ENCODE measurements around the gene PLOD1.
"Not testable (repeated sequence)": the region's sequence is repeated elsewhere in the genome, so short reads cannot be mapped to it uniquely, and the experiment has no call there.

Gene PLOD1

GRCh38 chr1:11923069-11923826, 11.3 kb upstream of the PLOD1 start:
- Histone ChIP-seq H3K4me2 (ENCODE audit: low read depth, low read length, poor library complexity, severe bottlenecking) (peak overlapping the region; percentile 88), H3K9ac (ENCODE audit: low read length) (peak overlapping the region; percentile 64; the same call in 1 of the 2 replicates), H3K27ac (ENCODE audit: low read depth, low read length) (no peak overlapping the region), H3K27me3 (ENCODE audit: low read length) (no peaks in the 10 kb centered on the region), H3K9me3 (ENCODE audit: insufficient read depth, low read length) (no peaks in the 10 kb centered on the region), H3K9me2 (replicated peaks; ENCODE audit: insufficient read depth, low read length) (no peaks in the 10 kb centered on the region), H3K36me3 (ENCODE audit: low read length) (peaks cover 4% of the 10 kb centered on the region; the same call in 1 of the 2 replicates), H3F3A (ENCODE audit: insufficient read depth) (peaks cover 9% of the 10 kb centered on the region), H2AFZ (ENCODE audit: low read depth, low read length, severe bottlenecking) (no peak overlapping the region), H4K20me1 (ENCODE audit: low read depth, low read length) (peaks cover 16% of the 10 kb centered on the region), H3K79me2 (ENCODE audit: insufficient read depth, low read length) (peaks cover 48% of the 10 kb centered on the region), H3K4me3 (ENCODE audit: insufficient read depth, low read length, poor library complexity, severe bottlenecking) (peak overlapping the region; percentile 15)
- TF ChIP-seq EZH2phosphoT487 (conservative IDR thresholded peaks at IDR 0.05; ENCODE audit: low read length) (no peak), CTCF (IDR thresholded peaks at IDR 0.05; ENCODE audit: insufficient read depth, low read length, poor library complexity, severe bottlenecking) (no peak)

- Histone ChIP-seq H3K4me2 (ENCODE audit: low read depth, low read length, poor library complexity, severe bottlenecking) (peak overlapping the region; percentile 88), H2AFZ (ENCODE audit: low read depth, low read length, severe bottlenecking) (no peak overlapping the region), H3K27ac (ENCODE audit: low read depth, low read length) (no peak overlapping the region), H3K4me3 (ENCODE audit: insufficient read depth, low read length, poor library complexity, severe bottlenecking) (peak overlapping the region; percentile 15), H3K36me3 (ENCODE audit: low read length) (peaks cover 4% of the 10 kb centered on the region; the same call in 1 of the 2 replicates), H3F3A (ENCODE audit: insufficient read depth) (peaks cover 9% of the 10 kb centered on the region), H3K27me3 (ENCODE audit: low read length) (no peaks in the 10 kb centered on the region), H3K9ac (ENCODE audit: low read length) (peak overlapping the region; percentile 64; the same call in 1 of the 2 replicates), H4K20me1 (ENCODE audit: low read depth, low read length) (peaks cover 16% of the 10 kb centered on the region), H3K79me2 (ENCODE audit: insufficient read depth, low read length) (peaks cover 48% of the 10 kb centered on the region), H3K9me2 (replicated peaks; ENCODE audit: insufficient read depth, low read length) (no peaks in the 10 kb centered on the region), H3K9me3 (ENCODE audit: insufficient read depth, low read length) (no peaks in the 10 kb centered on the region)
- no peak for TF ChIP-seq EZH2phosphoT487 (conservative IDR thresholded peaks at IDR 0.05; ENCODE audit: low read length)
Measured at GRCh38 chr1:11923827-11924113, 10.7 kb upstream of the PLOD1 start.

- Histone ChIP-seq H3K9me2 (replicated peaks; ENCODE audit: insufficient read depth, low read length) (no peaks in the 10 kb centered on the region), H3K9ac (ENCODE audit: low read length) (peak overlapping the region; percentile 64), H3K79me2 (ENCODE audit: insufficient read depth, low read length) (peaks cover 48% of the 10 kb centered on the region), H3K27me3 (ENCODE audit: low read length) (no peaks in the 10 kb centered on the region), H3K4me3 (ENCODE audit: insufficient read depth, low read length, poor library complexity, severe bottlenecking) (peak overlapping the region; percentile 68), H3K27ac (ENCODE audit: low read depth, low read length) (peak overlapping the region; percentile 62), H3F3A (ENCODE audit: insufficient read depth) (peaks cover 9% of the 10 kb centered on the region), H4K20me1 (ENCODE audit: low read depth, low read length) (peaks cover 16% of the 10 kb centered on the region), H3K36me3 (ENCODE audit: low read length) (peaks cover 4% of the 10 kb centered on the region; the same call in 1 of the 2 replicates), H3K9me3 (ENCODE audit: insufficient read depth, low read length) (no peaks in the 10 kb centered on the region), H3K4me2 (ENCODE audit: low read depth, low read length, poor library complexity, severe bottlenecking) (peak overlapping the region; percentile 88), H2AFZ (ENCODE audit: low read depth, low read length, severe bottlenecking) (no peak overlapping the region)
- TF ChIP-seq CTCF (IDR thresholded peaks at IDR 0.05; ENCODE audit: insufficient read depth, low read length, poor library complexity, severe bottlenecking): no peak
- TF ChIP-seq EZH2phosphoT487 (conservative IDR thresholded peaks at IDR 0.05; ENCODE audit: low read length): no peak
Measured at GRCh38 chr1:11924334-11925195, 10.0 kb upstream of the PLOD1 start.

GRCh38 chr1:11925196-11925937, 9.2 kb upstream of the PLOD1 start:
- H3K9me3 ChIP-seq (ENCODE audit: insufficient read depth, low read length); H2AFZ ChIP-seq (ENCODE audit: low read depth, low read length, severe bottlenecking); H3K27me3 ChIP-seq (ENCODE audit: low read length); H3F3A ChIP-seq (ENCODE audit: insufficient read depth); H3K9me2 ChIP-seq (replicated peaks; ENCODE audit: insufficient read depth, low read length); H3K36me3 ChIP-seq (ENCODE audit: low read length): not testable (repeated sequence)
- peak overlapping the region; percentile 88 for H3K4me2 ChIP-seq (ENCODE audit: low read depth, low read length, poor library complexity, severe bottlenecking)
- H3K9ac ChIP-seq (ENCODE audit: low read length): peak overlapping the region; percentile 64
- H3K79me2 ChIP-seq (ENCODE audit: insufficient read depth, low read length): peaks cover 45% of the 10 kb centered on the region
- peak overlapping the region; percentile 62 for H3K27ac ChIP-seq (ENCODE audit: low read depth, low read length)
- peak overlapping the region; percentile 68 for H3K4me3 ChIP-seq (ENCODE audit: insufficient read depth, low read length, poor library complexity, severe bottlenecking)
- peaks cover 16% of the 10 kb centered on the region for H4K20me1 ChIP-seq (ENCODE audit: low read depth, low read length)
